ENCODE measurements around the gene ASTN1. TPM values are rescaled to one million over a fixed set of nuclear protein-coding genes. Genes with fewer than 3 reads are reported as not detected.

The ASTN1 gene
- polyA plus RNA-seq, 1 of the 3 experiments (the other 2 are of a cell fraction): 0.13 TPM

DNA sequence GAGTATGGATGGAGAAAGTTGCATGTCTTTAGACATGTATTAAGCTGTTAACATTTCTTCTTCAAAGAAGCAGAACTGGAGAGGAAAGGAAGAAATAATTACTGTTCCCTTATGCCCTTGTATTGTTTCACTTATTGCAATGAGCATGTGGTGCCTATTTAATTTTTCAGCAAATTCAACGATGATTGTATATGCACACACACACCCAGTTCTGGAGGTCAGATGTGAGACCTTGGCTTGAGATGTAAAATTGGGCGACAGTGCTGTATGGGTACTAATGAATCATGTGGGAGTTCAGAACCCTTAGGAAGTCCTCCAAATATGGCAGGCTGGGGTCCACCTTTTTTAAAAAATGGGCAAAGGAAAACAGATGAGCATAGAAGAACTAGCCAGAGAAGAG lies 33.7 kb upstream of the ASTN1 start:
- ChIA-PET CTCF (no interaction called here), POLR2A (no interaction called here)
- Histone ChIP-seq H3K36me3 (replicated peaks in 1 of 2; ENCODE audit: control insufficient read depth in 1 of 2, insufficient read depth in 2 of 2, low read length in 1 of 2) (no peaks in the 10 kb centered on the region), H3K9me2 (no peaks in the 10 kb centered on the region), H3K4me1 (ENCODE audit: control insufficient read depth in 1 of 2, insufficient read depth in 2 of 2, low read depth in 1 of 2, low read length in 1 of 2) (peaks cover 0 to 4% of the 10 kb centered on the region in 2 experiments; a peak in 1 of 4 replicates), H3K9me3 (no peaks in the 10 kb centered on the region), H3K9ac (no peak overlapping the region), H3K4me2 (no peak overlapping the region), H3K4me3 (ENCODE audit: low read depth in 2 of 2, low read length in 1 of 2) (no peak overlapping the region), H3K27me3 (ENCODE audit: insufficient read depth) (no peaks in the 10 kb centered on the region), H3K27ac (ENCODE audit: low read depth in 2 of 2, low read length in 1 of 2) (no peak overlapping the region), H2AFZ (ENCODE audit: low read depth) (no peak overlapping the region), H4K20me1 (ENCODE audit: insufficient read depth) (no peaks in the 10 kb centered on the region), H3K79me2 (ENCODE audit: insufficient read depth) (no peaks in the 10 kb centered on the region), H3F3A (replicated peaks; ENCODE audit: insufficient read depth) (no peaks in the 10 kb centered on the region)
- TF ChIP-seq GATA2 (CRISPR knock-in tag; IDR thresholded peaks at IDR 0.05) (no peak), MEF2A (IDR thresholded peaks at IDR 0.05; ENCODE audit: borderline replicate concordance, low read depth) (no peak), TCF12 (IDR thresholded peaks at IDR 0.05) (no peak), RFX5 (IDR thresholded peaks at IDR 0.05; ENCODE audit: low read length) (no peak), TEAD4 (IDR thresholded peaks at IDR 0.05; ENCODE audit: borderline replicate concordance, insufficient read depth) (no peak), FOXJ3 (CRISPR knock-in tag; IDR thresholded peaks at IDR 0.05) (no peak), NFIC (IDR thresholded peaks at IDR 0.05; ENCODE audit: borderline replicate concordance) (no peak), PBX3 (IDR thresholded peaks at IDR 0.05) (no peak), RCOR1 (IDR thresholded peaks at IDR 0.05; ENCODE audit: low read length) (no peak), CHD2 (IDR thresholded peaks at IDR 0.05; ENCODE audit: low read length, partially characterized antibody) (no peak), RAD21 (IDR thresholded peaks at IDR 0.05; ENCODE audit: low read length) (no peak), RXRA (IDR thresholded peaks at IDR 0.05; ENCODE audit: borderline replicate concordance, low read depth) (no peak), MXI1 (IDR thresholded peaks at IDR 0.05; ENCODE audit: low read depth, low read length) (no peak)
- TF ChIP-seq, protein P1, sequence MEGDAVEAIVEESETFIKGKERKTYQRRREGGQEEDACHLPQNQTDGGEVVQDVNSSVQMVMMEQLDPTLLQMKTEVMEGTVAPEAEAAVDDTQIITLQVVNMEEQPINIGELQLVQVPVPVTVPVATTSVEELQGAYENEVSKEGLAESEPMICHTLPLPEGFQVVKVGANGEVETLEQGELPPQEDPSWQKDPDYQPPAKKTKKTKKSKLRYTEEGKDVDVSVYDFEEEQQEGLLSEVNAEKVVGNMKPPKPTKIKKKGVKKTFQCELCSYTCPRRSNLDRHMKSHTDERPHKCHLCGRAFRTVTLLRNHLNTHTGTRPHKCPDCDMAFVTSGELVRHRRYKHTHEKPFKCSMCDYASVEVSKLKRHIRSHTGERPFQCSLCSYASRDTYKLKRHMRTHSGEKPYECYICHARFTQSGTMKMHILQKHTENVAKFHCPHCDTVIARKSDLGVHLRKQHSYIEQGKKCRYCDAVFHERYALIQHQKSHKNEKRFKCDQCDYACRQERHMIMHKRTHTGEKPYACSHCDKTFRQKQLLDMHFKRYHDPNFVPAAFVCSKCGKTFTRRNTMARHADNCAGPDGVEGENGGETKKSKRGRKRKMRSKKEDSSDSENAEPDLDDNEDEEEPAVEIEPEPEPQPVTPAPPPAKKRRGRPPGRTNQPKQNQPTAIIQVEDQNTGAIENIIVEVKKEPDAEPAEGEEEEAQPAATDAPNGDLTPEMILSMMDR (IDR thresholded peaks at IDR 0.05): no peak
- no peak for DNase-seq
- 41% methylated on average over 2 of the region's 2 CpGs for WGBS (ENCODE audit: low lambda C conversion rate)

DNA sequence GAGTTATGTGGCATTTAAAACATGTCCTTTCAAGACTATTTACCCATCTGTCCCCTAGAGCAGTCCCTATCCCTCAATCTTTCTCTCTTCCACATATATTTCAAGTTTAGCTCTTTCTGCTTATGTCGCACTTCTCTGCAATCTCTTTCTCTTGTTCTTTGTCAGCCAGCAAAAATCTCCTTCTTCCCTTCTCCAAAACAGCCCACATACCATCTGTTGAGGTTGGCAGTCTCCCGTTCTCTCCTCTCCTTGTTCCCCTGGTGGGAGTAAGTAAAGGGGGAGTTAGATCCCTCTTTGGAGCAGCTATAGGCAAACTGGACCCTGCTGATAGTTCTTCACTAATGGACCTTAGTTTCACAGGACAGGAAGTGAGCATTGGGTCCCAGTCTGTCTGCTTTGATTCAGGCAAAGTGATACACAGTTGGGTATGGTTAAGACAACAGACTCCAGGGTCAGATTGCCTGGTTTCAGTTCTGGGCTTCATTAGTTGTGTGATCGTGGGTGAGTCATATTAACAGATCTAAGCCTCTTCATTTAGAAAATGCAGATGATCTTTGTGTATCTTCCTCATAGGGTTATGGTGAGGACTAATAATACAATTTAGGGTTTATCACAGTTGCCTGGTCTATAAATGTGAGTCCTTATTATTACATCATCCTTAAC lies 25.9 kb upstream of the ASTN1 start:
- DNase-seq: no peak
- H3K4me2 ChIP-seq: no peak overlapping the region
- H3K27me3 ChIP-seq (ENCODE audit: insufficient read depth): no peaks in the 10 kb centered on the region
- ChIA-PET POLR2A (no interaction called here), CTCF (interaction anchor here (1.9 to 2.0 kb wide), 2 partner anchors 9 to 292 kb away, joined by 8 to 9 read pairs; no protein-coding TSS in a partner anchor)
- H3K9me2 ChIP-seq: no peaks in the 10 kb centered on the region
- H3K79me2 ChIP-seq (ENCODE audit: insufficient read depth): no peaks in the 10 kb centered on the region
- no peak overlapping the region for H3K27ac ChIP-seq (ENCODE audit: low read depth in 2 of 2, low read length in 1 of 2)
- no peak overlapping the region for H2AFZ ChIP-seq (ENCODE audit: low read depth)
- no peaks in the 10 kb centered on the region for H3F3A ChIP-seq (replicated peaks; ENCODE audit: insufficient read depth)
- H3K9ac ChIP-seq: no peak overlapping the region
- H3K9me3 ChIP-seq: no peaks in the 10 kb centered on the region
- no peaks in the 10 kb centered on the region for H4K20me1 ChIP-seq (ENCODE audit: insufficient read depth)
- H3K4me1 ChIP-seq (ENCODE audit: control insufficient read depth in 1 of 2, insufficient read depth in 2 of 2, low read depth in 1 of 2, low read length in 1 of 2): peaks cover 0 to 7% of the 10 kb centered on the region in 2 experiments; a peak in 1 of 4 replicates
- H3K36me3 ChIP-seq (replicated peaks in 1 of 2; ENCODE audit: control insufficient read depth in 1 of 2, insufficient read depth in 2 of 2, low read length in 1 of 2): no peaks in the 10 kb centered on the region
- no peak overlapping the region for H3K4me3 ChIP-seq (ENCODE audit: low read depth in 2 of 2, low read length in 1 of 2)
- WGBS (ENCODE audit: low lambda C conversion rate): 38% methylated on average over 3 of the region's 3 CpGs
- TF ChIP-seq YY1 (IDR thresholded peaks at IDR 0.05; ENCODE audit: low read depth) (no peak), TEAD4 (IDR thresholded peaks at IDR 0.05; ENCODE audit: borderline replicate concordance, insufficient read depth) (no peak), REST (IDR thresholded peaks at IDR 0.05; ENCODE audit: low read depth, low read length) (no peak), RCOR1 (IDR thresholded peaks at IDR 0.05; ENCODE audit: low read length) (no peak), USF2 (IDR thresholded peaks at IDR 0.05; ENCODE audit: borderline replicate concordance, low read depth, low read length) (no peak)
- TF ChIP-seq, protein P1 (IDR thresholded peaks at IDR 0.05): no peak
